GM12878 (cell line): ENCODE results near the gene TMC2. TPM values are rescaled to one million over a fixed set of nuclear protein-coding genes. Genes with fewer than 3 reads are reported as not detected.

ENCODE experiments used
- ATAC-seq: fragments of 200-7000 bp; cut with Tn5 transposase; 3 replicates; pipeline ENCODE4 v1.9.1; 2020; ENCODE audit warnings: mild to moderate bottlenecking, moderate library complexity
- BruUV-seq: library from RNA; stranded (reverse); fragments of 400-500 nt; replicated peaks from 2 replicates; lab custom pipeline; 2021; lab: Mats Ljungman, UMichigan
- CTCF ChIA-PET: fragments of 300-600 bp; sonication (Branson Sonifier 250); formaldehyde crosslinking; extraction: SDS; loops from one replicate; lab custom pipeline; 2021; ENCODE audit warnings: inconsistent platforms; lab: Yijun Ruan, JAX
- POLR2A ChIA-PET: fragments of 350-600 bp; formaldehyde crosslinking; extraction: SDS; loops from one replicate; lab custom pipeline; 2021; ENCODE audit warnings: inconsistent platforms; lab: Charles Lee
- RAD21 ChIA-PET: fragments of 300-600 bp; sonication (Branson Sonifier 250); formaldehyde crosslinking; loops from one replicate; lab custom pipeline; 2023; ENCODE audit warnings: antibody characterized with exemption; ENCODE audit not compliant: unreplicated experiment; lab: Charles Lee
- SMC1A ChIA-PET: fragments of 300-600 bp; sonication (Branson Sonifier 250); formaldehyde crosslinking; loops from one replicate; lab custom pipeline; 2023; ENCODE audit not compliant: unreplicated experiment, uncharacterized antibody; lab: Charles Lee
- DNase-seq: peaks from one replicate; pipeline ENCODE4 v3.0.0-alpha.2; 2011; ENCODE audit warnings: low read depth, low spot score
- FAIRE-seq: peaks from 3 replicates; lab custom pipeline; 2011; peaks lifted over from hg19 to GRCh38; lab: Jason Lieb, UNC
- H2AFZ ChIP-seq: 2 replicates; pipeline ENCODE4 v1.6.0; 2011; ENCODE audit warnings: low read depth, low read length, control low read depth; ENCODE audit not compliant: control insufficient read depth
- H3K27ac ChIP-seq: 2 replicates; pipeline ENCODE4 v1.5.1; 2011; ENCODE audit warnings: control low read depth; ENCODE audit not compliant: control insufficient read depth, insufficient read depth
- H3K27me3 ChIP-seq, 2 experiments: replicated peaks in 1 of 2; 2 replicates each; pipeline versions ENCODE4 v1.6.0 to v1.6.1; 2011; ENCODE audit warnings: low read length in 1 of 2; ENCODE audit not compliant: control insufficient read depth in 2 of 2, insufficient read depth in 2 of 2
- H3K36me3 ChIP-seq, 2 experiments: 2 replicates each; pipeline ENCODE4 v1.5.1; 2011; ENCODE audit warnings: low read length in 1 of 2; ENCODE audit not compliant: control insufficient read depth in 2 of 2, insufficient read depth in 2 of 2
- H3K4me1 ChIP-seq: 2 replicates; pipeline ENCODE4 v1.6.1; 2011; ENCODE audit warnings: mild to moderate bottlenecking, low read length, moderate library complexity, mixed read lengths; ENCODE audit not compliant: control insufficient read depth, insufficient read depth
- H3K4me2 ChIP-seq: 2 replicates; pipeline ENCODE4 v1.6.0; 2011; ENCODE audit warnings: control low read depth; ENCODE audit not compliant: control insufficient read depth, insufficient read depth
- H3K4me3 ChIP-seq: fragments of 200-600 bp; sonication (generic); 2 replicates; pipeline ENCODE4 v1.5.1; 2016
- H3K79me2 ChIP-seq: 2 replicates; pipeline ENCODE4 v1.6.0; 2011; ENCODE audit warnings: low read length; ENCODE audit not compliant: control insufficient read depth, insufficient read depth
- H3K9ac ChIP-seq: 2 replicates; pipeline ENCODE4 v1.8.0; 2011; ENCODE audit warnings: low read length, control low read depth, mixed read lengths; ENCODE audit not compliant: control insufficient read depth, insufficient read depth
- H3K9me3 ChIP-seq: replicated peaks from 3 replicates; pipeline ENCODE4 v1.5.1; 2011; ENCODE audit warnings: mild to moderate bottlenecking, low read length; ENCODE audit not compliant: control insufficient read depth, insufficient read depth
- H4K20me1 ChIP-seq: 2 replicates; pipeline ENCODE4 v1.6.0; 2011; ENCODE audit not compliant: control insufficient read depth, insufficient read depth
- CHD1 ChIP-seq: IDR thresholded peaks from 2 replicates; pipeline ENCODE4 v1.6.1; 2012; ENCODE audit warnings: low read depth, low read length, improper control_type of control experiment
- IRF5 ChIP-seq: fragments of 450-650 bp; IDR thresholded peaks from 2 replicates; pipeline ENCODE4 v1.6.1; 2017; ENCODE audit warnings: borderline replicate concordance
- KLF5 ChIP-seq: fragments of 450-650 bp; IDR thresholded peaks from 2 replicates; pipeline ENCODE4 v1.6.1; 2014; ENCODE audit warnings: mild to moderate bottlenecking; ENCODE audit not compliant: partially characterized antibody
- POLR2AphosphoS5 ChIP-seq: IDR thresholded peaks from 2 replicates; pipeline ENCODE4 v1.6.1; 2011; ENCODE audit warnings: mild to moderate bottlenecking, low read length, inconsistent platforms
- PRDM15 ChIP-seq: fragments of 450-650 bp; formaldehyde crosslinking; IDR thresholded peaks from 2 replicates; pipeline ENCODE4 v1.4.0; 2020; ENCODE audit warnings: mild to moderate bottlenecking, moderate library complexity
- SREBF2 ChIP-seq: IDR thresholded peaks from 2 replicates; pipeline ENCODE4 v1.6.1; 2012; ENCODE audit warnings: mild to moderate bottlenecking, low read length
- TARDBP ChIP-seq: IDR thresholded peaks from 2 replicates; pipeline ENCODE4 v1.6.1; 2016; ENCODE audit warnings: borderline replicate concordance
- TCF7 ChIP-seq: IDR thresholded peaks from 2 replicates; pipeline ENCODE4 v1.6.1; 2014; ENCODE audit warnings: antibody characterized with exemption, borderline replicate concordance
- ZZZ3 ChIP-seq: IDR thresholded peaks from 2 replicates; pipeline ENCODE4 v1.6.1; 2011; ENCODE audit warnings: low read depth; ENCODE audit not compliant: control insufficient read depth, insufficient read length
- WGBS: methylation state at CpG from one replicate; pipeline ENCODE4 v1.1.6; 2016; ENCODE audit warnings: low lambda C conversion rate; ENCODE audit not compliant: insufficient replicate concordance, insufficient coverage; ENCODE audit errors: missing lambda C conversion rate; 5-methylcytosine and 5-hydroxymethylcytosine counted together
- in situ Hi-C: fragments of 300-500 bp; cut with MboI; formaldehyde crosslinking; loops from 9 replicates; pipeline ENCODE4 v1.14.3; 2018; ENCODE audit warnings: mixed read lengths
- intact Hi-C: fragments of 100-400 bp; cut with micrococcal nuclease; formaldehyde crosslinking; loops from one replicate; pipeline ENCODE4 v1.14.2; 2022; ENCODE audit not compliant: unreplicated experiment
- polyA plus RNA-seq, 11 experiments: library from polyadenylated mRNA; depleted of rRNA in 4 of 11; unstranded in 6 of 11; stranded (reverse) in 5 of 11; fragments of >200 nt; fragmentation: Nextera tagmentation in 4 of 11; fragmentation: Illumina TruSeq in 1 of 11; extraction: Ambion mirVana in 4 of 11; extraction: Trizol in 1 of 11; gene quantifications; 1 replicate in 1 of 11; 2 replicates in 10 of 11; pipeline versions ENCODE4 v1.2.1 to v1.2.3, GENCODE V29; 2011 to 2016; ENCODE audit warnings: inconsistent platforms in 2 of 11, missing spikeins in 2 of 11, low read depth in 1 of 11
- total RNA-seq, 4 experiments: library from RNA; depleted of rRNA in 3 of 4; stranded (reverse); fragments of >200 nt in 3 of 4; fragmentation: Illumina TruSeq in 1 of 4; extraction: Trizol in 1 of 4; gene quantifications; 2 replicates each; pipeline versions ENCODE4 v1.2.1 to v1.2.3, GENCODE V29; 2013 to 2021

The TMC2 gene
- total and polyA plus RNA-seq, 10 of the 15 experiments (the other 5 are each of a cell fraction or from before 2014, with no cell fraction given) = 0.08 TPM; not detected in 9

- Histone ChIP-seq H3K9ac (peak overlapping the region; percentile 95), H3K4me3 (peak overlapping the region; percentile 95), H3K9me3 (no peaks in the 10 kb centered on the region), H4K20me1 (peaks cover 17% of the 10 kb centered on the region), H3K79me2 (peaks cover 52% of the 10 kb centered on the region), H2AFZ (no peak overlapping the region; the same call in 1 of the 2 replicates), H3K27ac (peak overlapping the region; percentile 84), H3K36me3 (peaks cover 29 to 37% of the 10 kb centered on the region in 2 experiments), H3K4me1 (peaks cover 13% of the 10 kb centered on the region), H3K4me2 (peak overlapping the region; percentile 95), H3K27me3 (no peaks in the 10 kb centered on the region)
- TF ChIP-seq IRF5 = no peak
- ChIA-PET POLR2A (interaction anchor here (0.6 to 5.6 kb wide), 5 partner anchors 11 to 187 kb away, joined by 3 to 47 read pairs (median 5); partner anchors contain the start of genes IDH3B, PCED1A, SNRPB and VPS16), SMC1A (interaction anchor here (0.6 to 4.9 kb wide), 2 partner anchors 11 to 132 kb away, joined by 7 to 25 read pairs; partner anchors contain the start of gene IDH3B), RAD21 (no interaction called here), CTCF (interaction anchor here (1.0 to 1.9 kb wide), 4 partner anchors 10 to 347 kb away, joined by 4 to 9 read pairs (median 6); partner anchors contain the start of gene IDH3B)
- FAIRE-seq (no peak), DNase-seq (no peak), ATAC-seq (no peak)
- no TSS peak for BruUV-seq
- in situ Hi-C loops (no loop called here), intact Hi-C loops (loop anchor here (2.0 to 5.0 kb wide), 2 partner anchors 129 to 181 kb away; partner anchors contain the start of gene SNRPB)
- WGBS = 1% methylated on average over 24 of the region's 24 CpGs
Measured at GRCh38 chr20:2653556-2654383, 117.4 kb downstream of the TMC2 start.

GRCh38 chr20:2654384-2654822, 118.0 kb downstream of the TMC2 start:
- Histone ChIP-seq H4K20me1 (peaks cover 17% of the 10 kb centered on the region), H3K4me3 (peak overlapping the region; percentile 95), H3K27me3 (no peaks in the 10 kb centered on the region), H3K4me1 (peaks cover 13% of the 10 kb centered on the region), H3K79me2 (peaks cover 52% of the 10 kb centered on the region), H2AFZ (no peak overlapping the region), H3K9me3 (no peaks in the 10 kb centered on the region), H3K9ac (peak overlapping the region; percentile 95), H3K36me3 (peaks cover 29 to 37% of the 10 kb centered on the region in 2 experiments), H3K4me2 (peak overlapping the region; percentile 95), H3K27ac (no peak overlapping the region)
- ChIA-PET POLR2A (interaction anchor here (1.2 to 5.6 kb wide), 2 partner anchors 10 to 186 kb away, joined by 4 to 47 read pairs; partner anchors contain the start of genes IDH3B, PCED1A and VPS16), CTCF (interaction anchor here (0.7 to 1.8 kb wide), 5 partner anchors 9 to 347 kb away, joined by 3 to 7 read pairs (median 4); no protein-coding TSS in a partner anchor), RAD21 (no interaction called here), SMC1A (interaction anchor here (4.9 kb wide), 1 partner anchor 10 kb away, joined by 25 read pairs; the partner anchor contains the start of gene IDH3B)
- in situ Hi-C loops = no loop called here
- no TSS peak for BruUV-seq
- FAIRE-seq (no peak), DNase-seq (no peak), ATAC-seq (no peak)
- 53% methylated on average over 9 of the region's 9 CpGs for WGBS
- intact Hi-C loops = loop anchor here (5.0 kb wide), 1 partner anchor 182 kb away; the partner anchor contains the start of gene SNRPB
- TF ChIP-seq SREBF2 (no peak), TCF7 (no peak), POLR2AphosphoS5 (peak; percentile 15; the same call in 1 of the 2 replicates), ZZZ3 (no peak), TARDBP (no peak), CHD1 (no peak), KLF5 (no peak), PRDM15 (CRISPR knock-in tag) (no peak)
